ENCODE data around the gene STH. TPM values are rescaled to one million over a fixed set of nuclear protein-coding genes. Genes with fewer than 3 reads are reported as not detected.

The STH gene, protein sequence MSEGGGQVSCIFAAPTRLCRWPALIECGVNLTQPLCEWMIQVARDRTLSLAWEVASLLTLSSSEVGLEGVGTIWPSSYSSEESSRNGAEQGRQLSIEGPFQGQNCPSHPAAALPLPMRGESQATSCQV
- total RNA-seq = not detected
- long read RNA-seq = 0 reads

DNA sequence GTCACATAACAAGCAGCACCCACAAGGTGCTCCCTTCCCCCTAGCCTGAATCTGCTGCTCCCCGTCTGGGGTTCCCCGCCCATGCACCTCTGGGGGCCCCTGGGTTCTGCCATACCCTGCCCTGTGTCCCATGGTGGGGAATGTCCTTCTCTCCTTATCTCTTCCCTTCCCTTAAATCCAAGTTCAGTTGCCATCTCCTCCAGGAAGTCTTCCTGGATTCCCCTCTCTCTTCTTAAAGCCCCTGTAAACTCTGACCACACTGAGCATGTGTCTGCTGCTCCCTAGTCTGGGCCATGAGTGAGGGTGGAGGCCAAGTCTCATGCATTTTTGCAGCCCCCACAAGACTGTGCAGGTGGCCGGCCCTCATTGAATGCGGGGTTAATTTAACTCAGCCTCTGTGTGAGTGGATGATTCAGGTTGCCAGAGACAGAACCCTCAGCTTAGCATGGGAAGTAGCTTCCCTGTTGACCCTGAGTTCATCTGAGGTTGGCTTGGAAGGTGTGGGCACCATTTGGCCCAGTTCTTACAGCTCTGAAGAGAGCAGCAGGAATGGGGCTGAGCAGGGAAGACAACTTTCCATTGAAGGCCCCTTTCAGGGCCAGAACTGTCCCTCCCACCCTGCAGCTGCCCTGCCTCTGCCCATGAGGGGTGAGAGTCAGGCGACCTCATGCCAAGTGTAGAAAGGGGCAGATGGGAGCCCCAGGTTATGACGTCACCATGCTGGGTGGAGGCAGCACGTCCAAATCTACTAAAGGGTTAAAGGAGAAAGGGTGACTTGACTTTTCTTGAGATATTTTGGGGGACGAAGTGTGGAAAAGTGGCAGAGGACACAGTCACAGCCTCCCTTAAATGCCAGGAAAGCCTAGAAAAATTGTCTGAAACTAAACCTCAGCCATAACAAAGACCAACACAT lies at the start of gene STH:
Gene STH, plus strand, starts transcription at position 264 of the 913 bp plus-strand sequence. Its CDS starts 30 bp downstream, at position 294.
- Histone ChIP-seq H3K36me3 (no peaks in the 10 kb centered on the region), H3K4me1 (no peaks in the 10 kb centered on the region), H3K27ac (no peak within 1 kb of the TSS), H3K27me3 (ENCODE audit: low read depth) (no peaks in the 10 kb centered on the region), H3K4me3 (no peak within 1 kb of the TSS), H3K9me3 (no peaks in the 10 kb centered on the region)
- TF ChIP-seq, protein P1, sequence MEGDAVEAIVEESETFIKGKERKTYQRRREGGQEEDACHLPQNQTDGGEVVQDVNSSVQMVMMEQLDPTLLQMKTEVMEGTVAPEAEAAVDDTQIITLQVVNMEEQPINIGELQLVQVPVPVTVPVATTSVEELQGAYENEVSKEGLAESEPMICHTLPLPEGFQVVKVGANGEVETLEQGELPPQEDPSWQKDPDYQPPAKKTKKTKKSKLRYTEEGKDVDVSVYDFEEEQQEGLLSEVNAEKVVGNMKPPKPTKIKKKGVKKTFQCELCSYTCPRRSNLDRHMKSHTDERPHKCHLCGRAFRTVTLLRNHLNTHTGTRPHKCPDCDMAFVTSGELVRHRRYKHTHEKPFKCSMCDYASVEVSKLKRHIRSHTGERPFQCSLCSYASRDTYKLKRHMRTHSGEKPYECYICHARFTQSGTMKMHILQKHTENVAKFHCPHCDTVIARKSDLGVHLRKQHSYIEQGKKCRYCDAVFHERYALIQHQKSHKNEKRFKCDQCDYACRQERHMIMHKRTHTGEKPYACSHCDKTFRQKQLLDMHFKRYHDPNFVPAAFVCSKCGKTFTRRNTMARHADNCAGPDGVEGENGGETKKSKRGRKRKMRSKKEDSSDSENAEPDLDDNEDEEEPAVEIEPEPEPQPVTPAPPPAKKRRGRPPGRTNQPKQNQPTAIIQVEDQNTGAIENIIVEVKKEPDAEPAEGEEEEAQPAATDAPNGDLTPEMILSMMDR (IDR thresholded peaks at IDR 0.05) = no peak
- no peak for ATAC-seq
- intact Hi-C loops (cut with DNase I) = no loop called here
- DNase-seq = no peak

DNA sequence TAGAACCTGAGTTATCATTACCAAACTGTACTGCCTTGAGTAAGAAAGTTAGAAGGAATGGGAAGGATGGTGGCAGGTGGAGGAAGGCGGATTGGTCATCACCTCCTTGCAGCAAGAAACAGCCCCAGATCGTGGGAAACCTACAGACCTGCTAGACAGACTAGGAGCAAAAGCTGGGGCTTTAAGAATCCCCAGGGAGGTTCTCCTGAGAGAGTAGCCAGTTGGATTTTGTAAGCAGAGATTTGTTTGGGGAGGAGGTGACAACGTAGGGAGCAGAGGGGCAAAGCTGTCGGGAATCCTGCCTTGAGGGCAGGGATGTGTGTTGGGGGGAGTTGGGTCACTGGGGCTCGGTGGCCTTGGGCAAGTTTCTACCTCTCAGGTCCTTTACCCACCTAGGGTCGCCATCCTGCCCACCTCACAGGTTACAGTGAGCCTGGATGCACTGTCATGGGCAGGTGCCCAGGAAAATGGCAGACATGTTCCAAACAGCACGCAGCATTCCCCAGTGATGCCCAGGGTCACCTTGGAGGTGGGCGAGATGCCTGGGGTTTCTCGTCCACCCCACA lies 49.2 kb upstream of the STH start:
- H3K36me3 ChIP-seq = no peaks in the 10 kb centered on the region
- H3K4me1 ChIP-seq = peaks cover 11% of the 10 kb centered on the region
- TF ChIP-seq, protein P1 (IDR thresholded peaks at IDR 0.05) = no peak
- H3K9me3 ChIP-seq = no peaks in the 10 kb centered on the region
- no peak for ATAC-seq
- DNase-seq = no peak
- H3K27me3 ChIP-seq (ENCODE audit: low read depth) = peaks cover 22% of the 10 kb centered on the region
- intact Hi-C loops (cut with DNase I) = no loop called here
- H3K4me3 ChIP-seq = no peak overlapping the region
- no peak overlapping the region for H3K27ac ChIP-seq

DNA sequence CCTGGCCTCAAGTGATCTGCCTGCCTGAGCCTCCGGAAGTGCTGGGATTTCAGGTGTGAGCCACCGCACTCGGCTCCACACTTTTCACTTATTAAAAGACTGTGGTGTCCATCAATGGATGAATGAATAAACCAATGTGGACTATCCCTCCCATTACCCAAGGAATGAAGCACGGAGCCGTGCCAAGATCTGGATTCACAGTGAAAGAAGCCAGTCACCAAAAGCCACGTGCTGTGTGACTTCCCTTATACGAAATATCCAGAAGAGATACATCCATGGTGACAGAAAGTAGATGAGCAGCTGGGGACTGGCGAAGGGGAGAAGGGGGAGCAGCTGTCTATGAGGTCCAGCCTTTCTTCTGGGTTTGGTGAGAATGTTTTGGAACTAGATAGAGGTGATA lies 48.2 kb upstream of the STH start:
- intact Hi-C loops (cut with DNase I) = no loop called here
- no peaks in the 10 kb centered on the region for H3K36me3 ChIP-seq
- H3K4me1 ChIP-seq = peaks cover 11% of the 10 kb centered on the region
- TF ChIP-seq, protein P1 (IDR thresholded peaks at IDR 0.05) = no peak
- DNase-seq (no peak), ATAC-seq (no peak)
- peaks cover 22% of the 10 kb centered on the region for H3K27me3 ChIP-seq (ENCODE audit: low read depth)
- H3K27ac ChIP-seq = no peak overlapping the region
- no peak overlapping the region for H3K4me3 ChIP-seq
- H3K9me3 ChIP-seq = no peaks in the 10 kb centered on the region

DNA sequence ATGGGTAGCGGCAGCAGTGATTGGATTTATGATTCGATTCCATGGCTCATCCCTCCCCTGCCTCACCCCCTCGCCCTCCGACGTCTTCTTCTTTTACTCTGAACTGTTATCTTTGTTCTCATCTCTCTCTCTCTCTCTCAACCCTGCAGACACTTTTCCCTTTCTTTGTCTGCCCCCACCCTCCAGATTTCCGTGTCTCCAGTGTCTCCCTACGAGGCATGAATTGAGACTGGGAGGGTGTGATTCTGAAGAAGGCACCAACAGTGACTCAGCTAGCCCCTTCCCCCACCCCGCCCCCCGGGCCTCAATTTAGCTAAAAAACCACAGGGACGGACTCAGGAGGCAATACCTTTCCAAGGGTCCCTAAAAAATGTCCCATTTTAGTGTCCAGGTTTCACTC lies 47.6 kb upstream of the STH start:
- peaks cover 11% of the 10 kb centered on the region for H3K4me1 ChIP-seq

DNA sequence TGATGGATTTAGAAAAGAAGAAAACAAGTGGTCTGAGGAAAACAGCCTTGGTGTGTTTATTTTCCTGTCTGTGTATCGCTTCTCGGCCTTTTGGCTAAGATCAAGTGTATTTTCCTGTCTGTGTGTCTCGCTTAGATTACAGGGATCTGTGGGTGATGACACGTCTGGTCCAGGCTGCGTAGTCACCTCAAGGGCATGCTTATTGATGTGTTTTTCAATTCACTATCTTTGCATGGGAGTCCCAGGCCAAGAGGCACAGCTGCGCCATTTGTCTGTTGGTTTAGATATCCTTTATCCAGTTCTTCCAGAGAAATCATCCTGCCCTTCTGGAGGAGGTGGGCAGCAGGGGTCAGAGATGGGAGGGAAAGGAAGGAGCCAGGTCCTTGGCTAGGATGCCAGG lies 47.1 kb upstream of the STH start:
- ATAC-seq = no peak

More for the DNA sequence above, 47.6 kb upstream of the STH start:
- Histone ChIP-seq H3K36me3 (no peaks in the 10 kb centered on the region), H3K27ac (no peak overlapping the region), H3K27me3 (ENCODE audit: low read depth) (peaks cover 22% of the 10 kb centered on the region), H3K9me3 (no peaks in the 10 kb centered on the region), H3K4me3 (no peak overlapping the region)
- TF ChIP-seq, protein P1 (IDR thresholded peaks at IDR 0.05) = no peak
- intact Hi-C loops (cut with DNase I) = no loop called here
- DNase-seq (no peak), ATAC-seq (no peak)

More for the DNA sequence above, 47.1 kb upstream of the STH start:
- H3K36me3 ChIP-seq = no peaks in the 10 kb centered on the region
- H3K27me3 ChIP-seq (ENCODE audit: low read depth) = peaks cover 22% of the 10 kb centered on the region
- H3K4me1 ChIP-seq = peaks cover 11% of the 10 kb centered on the region
- intact Hi-C loops (cut with DNase I) = no loop called here
- no peak overlapping the region for H3K4me3 ChIP-seq
- DNase-seq = no peak
- TF ChIP-seq, protein P1 (IDR thresholded peaks at IDR 0.05) = no peak
- H3K27ac ChIP-seq = no peak overlapping the region
- no peaks in the 10 kb centered on the region for H3K9me3 ChIP-seq
